ENCODE results near the gene TTYH1. TPM values are rescaled to one million over a fixed set of nuclear protein-coding genes. Genes with fewer than 3 reads are reported as not detected.

The TTYH1 gene
- total RNA-seq, 6 donors from 2014 or later = not detected

DNA sequence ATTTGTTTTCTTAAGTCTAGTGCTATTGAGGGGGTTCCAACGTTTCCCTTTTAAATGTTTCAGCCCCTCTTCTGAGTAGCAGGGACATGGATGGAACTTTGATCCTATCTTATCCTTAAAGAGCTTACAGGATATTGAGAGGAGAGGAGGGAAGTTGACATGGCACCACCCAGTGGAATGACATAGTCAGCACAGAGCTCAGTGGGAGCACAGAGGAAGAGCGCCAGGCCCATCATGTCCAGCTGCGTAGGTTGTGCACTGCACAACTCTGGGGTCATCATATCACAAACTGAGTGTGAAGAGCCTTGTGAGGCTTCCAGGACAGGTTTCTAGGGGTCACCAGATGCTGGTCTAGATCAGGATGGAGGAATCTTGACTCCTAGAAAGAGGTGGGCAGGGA is 62.4 kb downstream of the TTYH1 start:
- WGBS, 2 donors = 64 to 65% methylated on average over 3 of the region's 3 CpGs
- H3K27ac ChIP-seq = no peak overlapping the region
- H3K9me3 ChIP-seq = no peaks in the 10 kb centered on the region
- H3K36me3 ChIP-seq = no peaks in the 10 kb centered on the region
- DNase-seq = no peak
- no peaks in the 10 kb centered on the region for H3K27me3 ChIP-seq
- no peak for TF ChIP-seq EP300 (IDR thresholded peaks at IDR 0.05)
- TF ChIP-seq, protein P1, sequence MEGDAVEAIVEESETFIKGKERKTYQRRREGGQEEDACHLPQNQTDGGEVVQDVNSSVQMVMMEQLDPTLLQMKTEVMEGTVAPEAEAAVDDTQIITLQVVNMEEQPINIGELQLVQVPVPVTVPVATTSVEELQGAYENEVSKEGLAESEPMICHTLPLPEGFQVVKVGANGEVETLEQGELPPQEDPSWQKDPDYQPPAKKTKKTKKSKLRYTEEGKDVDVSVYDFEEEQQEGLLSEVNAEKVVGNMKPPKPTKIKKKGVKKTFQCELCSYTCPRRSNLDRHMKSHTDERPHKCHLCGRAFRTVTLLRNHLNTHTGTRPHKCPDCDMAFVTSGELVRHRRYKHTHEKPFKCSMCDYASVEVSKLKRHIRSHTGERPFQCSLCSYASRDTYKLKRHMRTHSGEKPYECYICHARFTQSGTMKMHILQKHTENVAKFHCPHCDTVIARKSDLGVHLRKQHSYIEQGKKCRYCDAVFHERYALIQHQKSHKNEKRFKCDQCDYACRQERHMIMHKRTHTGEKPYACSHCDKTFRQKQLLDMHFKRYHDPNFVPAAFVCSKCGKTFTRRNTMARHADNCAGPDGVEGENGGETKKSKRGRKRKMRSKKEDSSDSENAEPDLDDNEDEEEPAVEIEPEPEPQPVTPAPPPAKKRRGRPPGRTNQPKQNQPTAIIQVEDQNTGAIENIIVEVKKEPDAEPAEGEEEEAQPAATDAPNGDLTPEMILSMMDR (IDR thresholded peaks at IDR 0.05) = no peak
- ATAC-seq (ENCODE audit: low FRiP score in 2 of 2) = no peak
- peaks cover 10 to 13% (median 12%) of the 10 kb centered on the region in 4 donors for H3K4me1 ChIP-seq
- no peak overlapping the region for H3K4me3 ChIP-seq

DNA sequence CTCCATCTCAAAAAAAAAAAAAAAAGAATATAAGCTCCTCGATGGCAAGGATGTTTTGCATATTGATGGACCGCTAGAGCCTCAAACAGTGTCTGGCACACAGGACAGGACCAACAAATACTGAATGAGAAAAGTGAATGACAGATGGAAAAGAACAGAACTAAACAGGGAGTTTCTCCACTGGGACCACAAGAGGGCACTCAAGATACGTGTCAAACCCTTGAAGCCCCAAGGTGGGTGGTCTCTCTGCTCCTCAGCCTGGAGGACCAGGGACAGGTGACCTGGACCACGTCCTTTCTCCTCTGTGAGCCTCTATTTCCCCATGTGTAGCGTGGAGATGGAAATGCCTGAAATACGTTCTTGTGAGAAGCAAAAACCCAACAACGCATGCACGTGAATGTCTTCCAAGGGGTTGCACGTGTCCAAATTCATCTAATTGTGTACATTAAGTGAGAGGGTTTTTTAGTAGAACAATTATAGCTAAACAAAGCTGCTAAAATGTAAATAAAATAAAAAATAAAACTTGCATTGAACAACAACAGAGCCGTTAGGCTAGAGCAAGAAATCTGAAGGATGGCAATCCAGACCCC is 63.5 kb downstream of the TTYH1 start:
- no peaks in the 10 kb centered on the region for H3K36me3 ChIP-seq
- DNase-seq (no peak), ATAC-seq (ENCODE audit: low FRiP score in 2 of 2) (peak in 1 of 2 donors; percentile 60)
- H3K9me3 ChIP-seq = no peaks in the 10 kb centered on the region
- H3K27me3 ChIP-seq = no peaks in the 10 kb centered on the region
- WGBS, 2 donors = 15 to 23% methylated on average over 10 of the region's 10 CpGs
- TF ChIP-seq POLR2AphosphoS5 (IDR thresholded peaks at IDR 0.05) = no peak
- TF ChIP-seq EP300 (IDR thresholded peaks at IDR 0.05) = no peak
- TF ChIP-seq, protein P1 (IDR thresholded peaks at IDR 0.05) = peak in 5 of 6 experiments; percentile 20 to 43 (median 34)
- peaks cover under 1 to 6% (median 2%) of the 10 kb centered on the region in 4 donors for H3K4me1 ChIP-seq
- H3K4me3 ChIP-seq = no peak overlapping the region
- no peak overlapping the region for H3K27ac ChIP-seq

DNA sequence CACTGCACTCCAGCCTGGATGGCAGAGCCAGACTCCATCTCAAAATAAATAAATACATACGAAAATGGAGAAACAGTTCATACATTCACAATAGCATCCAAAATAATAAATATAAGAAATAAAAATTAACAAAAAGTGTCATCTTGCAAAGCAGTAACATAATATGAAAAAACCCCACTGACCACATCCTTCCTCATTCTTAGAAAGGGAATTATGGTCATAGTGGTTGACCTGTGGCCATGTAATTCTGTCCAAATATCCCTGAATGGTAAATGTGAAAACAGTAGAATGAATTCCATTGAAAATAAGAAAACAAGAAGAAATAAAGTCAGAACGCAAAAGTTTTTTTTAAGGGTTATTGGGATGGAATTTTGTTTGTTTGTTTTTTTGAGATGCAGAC is 64.8 kb downstream of the TTYH1 start:
- H3K9me3 ChIP-seq = no peaks in the 10 kb centered on the region
- no peaks in the 10 kb centered on the region for H3K27me3 ChIP-seq
- H3K36me3 ChIP-seq = no peaks in the 10 kb centered on the region
- ATAC-seq (ENCODE audit: low FRiP score in 2 of 2) (no peak), DNase-seq (no peak)
- peaks cover 0 to 6% (median 0%) of the 10 kb centered on the region in 4 donors for H3K4me1 ChIP-seq
- H3K4me3 ChIP-seq = no peak overlapping the region
- TF ChIP-seq POLR2AphosphoS5 (IDR thresholded peaks at IDR 0.05) (no peak), POLR2A (IDR thresholded peaks at IDR 0.05) (no peak), EP300 (IDR thresholded peaks at IDR 0.05) (no peak)
- TF ChIP-seq, protein P1 (IDR thresholded peaks at IDR 0.05) = no peak
- no peak overlapping the region for H3K27ac ChIP-seq
- 60 to 61% methylated on average over 2 of the region's 2 CpGs for WGBS, 2 donors

GRCh38 chr19:54481326-54481930 is 66.2 kb downstream of the TTYH1 start:
- TF ChIP-seq POLR2AphosphoS5 (IDR thresholded peaks at IDR 0.05) (no peak), POLR2A (IDR thresholded peaks at IDR 0.05) (no peak), EP300 (IDR thresholded peaks at IDR 0.05) (no peak)
- TF ChIP-seq, protein P1 (IDR thresholded peaks at IDR 0.05) = peak in 5 of 6 experiments; percentile 16 to 68 (median 27)
- peaks cover 0 to 6% (median 0%) of the 10 kb centered on the region in 4 donors for H3K4me1 ChIP-seq
- ATAC-seq (ENCODE audit: low FRiP score in 2 of 2) (peak; percentile 45 to 72), DNase-seq (no peak)
- H3K36me3 ChIP-seq = no peaks in the 10 kb centered on the region
- H3K9me3 ChIP-seq = no peaks in the 10 kb centered on the region
- WGBS, 2 donors = 11 to 13% methylated on average over 16 of the region's 16 CpGs
- H3K27me3 ChIP-seq = no peaks in the 10 kb centered on the region
- H3K4me3 ChIP-seq = no peak overlapping the region
- no peak overlapping the region for H3K27ac ChIP-seq

DNA sequence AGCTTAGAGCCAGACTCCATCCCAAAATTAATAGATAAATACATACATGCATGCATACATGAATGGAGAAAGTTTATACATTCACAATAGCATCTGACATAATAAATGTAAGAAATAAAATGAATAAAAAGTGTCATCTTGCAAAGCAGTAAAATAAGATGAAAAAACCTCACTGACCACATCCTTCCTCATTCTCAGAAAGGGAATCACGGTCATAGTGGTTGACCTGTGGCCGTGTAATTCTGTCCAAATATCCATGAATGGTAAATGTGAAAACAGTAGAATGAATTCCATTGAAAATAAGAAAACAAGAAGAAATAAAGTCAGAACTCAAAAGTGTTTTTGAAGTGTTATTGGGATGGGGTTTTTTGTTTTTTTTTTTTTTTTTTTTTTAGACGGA is 67.6 kb downstream of the TTYH1 start:
- Histone ChIP-seq H3K4me3 (no peak overlapping the region), H3K27me3 (no peaks in the 10 kb centered on the region), H3K9me3 (no peaks in the 10 kb centered on the region), H3K4me1 (peaks cover 0 to 6% (median 0%) of the 10 kb centered on the region in 4 donors), H3K36me3 (no peaks in the 10 kb centered on the region), H3K27ac (no peak overlapping the region)
- DNase-seq (no peak), ATAC-seq (ENCODE audit: low FRiP score in 2 of 2) (no peak)
- TF ChIP-seq POLR2A (IDR thresholded peaks at IDR 0.05) (no peak), EP300 (IDR thresholded peaks at IDR 0.05) (no peak), POLR2AphosphoS5 (IDR thresholded peaks at IDR 0.05) (no peak)
- TF ChIP-seq, protein P1 (IDR thresholded peaks at IDR 0.05) = no peak
- WGBS, 2 donors = 56 to 59% methylated on average over 3 of the region's 3 CpGs

All from upper lobe of left lung (tissue), 6 donors.